OCI-LY3 (cell line): ENCODE data around the gene TIMP4.

Experiments used
- CTCF ChIP-seq: fragments of 200-600, 300-600 bp; sonication (generic); IDR thresholded peaks from 2 replicates; pipeline ENCODE4 v1.5.1; 2014; ENCODE audit warnings: antibody characterized with exemption, low read length, low read depth
- EZH2phosphoT487 ChIP-seq: fragments of 200-600 bp; shearing (Covaris generic); IDR thresholded peaks from 2 replicates; pipeline ENCODE4 v1.6.1; 2018; ENCODE audit warnings: antibody characterized with exemption, mixed run types, low read depth

- TF ChIP-seq CTCF, result no peak
- TF ChIP-seq EZH2phosphoT487, result no peak
Observed at GRCh38 chr3:12198301-12198700, 39.6 kb upstream of the TIMP4 start.
